GM20000 (cell line): Measurements from ENCODE around the gene SLC35A4.

Experiments
- DNase-seq: peaks from one replicate; pipeline ENCODE4 v3.0.0; 2012; ENCODE audit warnings: low spot score
- CTCF ChIP-seq: IDR thresholded peaks from 2 replicates; pipeline ENCODE4 v1.5.1; 2012; ENCODE audit warnings: mild to moderate bottlenecking, control low read depth; ENCODE audit errors: extremely low read depth, missing control alignments

The SLC35A4 gene

GRCh38 chr5:140564196-140565023 is at the start of gene SLC35A4, which contains the start of gene APBB3:
SLC35A4 (plus strand) TSS chr5:140564828; CDS start chr5:140567170, 2,342 bp downstream.
APBB3 (minus strand) TSS chr5:140564598; CDS start chr5:140564245, 353 bp downstream.
- TF ChIP-seq CTCF: no peak
- DNase-seq: peak; percentile 95

- no peak for TF ChIP-seq CTCF
- no peak for DNase-seq
These were observed 40.6 kb upstream of the SLC35A4 start for GRCh38 chr5:140524003-140524402.

- DNase-seq: no peak
- TF ChIP-seq CTCF: no peak
These were observed 24.4 kb upstream of the SLC35A4 start for GRCh38 chr5:140540227-140540626.

GRCh38 chr5:140542972-140543371 is 21.7 kb upstream of the SLC35A4 start:
- no peak for DNase-seq
- no peak for TF ChIP-seq CTCF

- no peak for TF ChIP-seq CTCF
These were observed 19.6 kb upstream of the SLC35A4 start for GRCh38 chr5:140544986-140545385.

GRCh38 chr5:140545606-140546005 is 19.0 kb upstream of the SLC35A4 start:
- DNase-seq: no peak
- no peak for TF ChIP-seq CTCF

More at GRCh38 chr5:140544986-140545385, 19.6 kb upstream of the SLC35A4 start:
- no peak for DNase-seq

- TF ChIP-seq CTCF: no peak
- no peak for DNase-seq
These were observed 17.6 kb upstream of the SLC35A4 start for GRCh38 chr5:140546851-140547507.
